HCT116 (cell line): ENCODE measurements around the gene FAM151B. TPM values are rescaled to one million over a fixed set of nuclear protein-coding genes. Genes with fewer than 3 reads are reported as not detected.

Experiments used
- ATAC-seq: fragments of 200-7000 bp; cut with Tn5 transposase; 2 replicates; pipeline ENCODE4 v1.9.1; 2020; ENCODE audit warnings: mild to moderate bottlenecking, moderate library complexity
- BruUV-seq: library from RNA; stranded (reverse); fragments of 400-500 nt; replicated peaks from 2 replicates; lab custom pipeline; 2021; lab: Mats Ljungman, UMichigan
- CTCF ChIA-PET: fragments of 300-600 bp; sonication (Branson Sonifier 250); formaldehyde crosslinking; loops from one replicate; lab custom pipeline; 2021; ENCODE audit warnings: antibody characterized with exemption; lab: Charles Lee
- POLR2A ChIA-PET: fragments of 300-600, 350-600 bp; sonication (Branson Sonifier 250); formaldehyde crosslinking; loops from one replicate; lab custom pipeline; 2021; ENCODE audit warnings: antibody characterized with exemption; lab: Charles Lee
- RAD21 ChIA-PET, 2 experiments: fragments of 300-600 bp; sonication (Branson Sonifier 250); formaldehyde crosslinking; loops; one replicate each; lab custom pipeline; 2023; ENCODE audit warnings: low total read pairs in 2 of 2; ENCODE audit not compliant: uncharacterized antibody in 2 of 2, unreplicated experiment in 2 of 2, low non-redundant PET in 1 of 2; lab: Charles Lee
- DNase-seq: peaks from one replicate; pipeline ENCODE4 v3.0.0-alpha.2; 2010; ENCODE audit warnings: low read depth, low spot score
- H2AFZ ChIP-seq: fragments of 200-600 bp; shearing (Covaris generic), sonication (generic); 2 replicates; pipeline ENCODE4 v1.6.1; 2017; ENCODE audit warnings: low read depth, mixed run types, mixed read lengths, antibody characterized with exemption, low read length; ENCODE audit not compliant: poor library complexity, severe bottlenecking
- H3K27ac ChIP-seq: 2 replicates; pipeline ENCODE4 v1.5.1; 2012; ENCODE audit warnings: low read depth, low read length
- H3K27me3 ChIP-seq: fragments of 200-600 bp; sonication (generic); 2 replicates; pipeline ENCODE4 v1.6.1; 2016; ENCODE audit warnings: mixed run types, low read length, mixed read lengths; ENCODE audit not compliant: insufficient read depth
- H3K36me3 ChIP-seq, 2 experiments: fragments of 200-500 bp in 1 of 2; fragments of 200-600 bp in 1 of 2; sonication (Bioruptor generic) in 1 of 2; sonication (generic) in 1 of 2; 2 replicates each; pipeline versions ENCODE4 v1.5.1 to v1.6.1; 2014 to 2016; ENCODE audit warnings: low read length in 2 of 2, inconsistent platforms in 1 of 2, mixed read lengths in 1 of 2, mixed run types in 1 of 2; ENCODE audit not compliant: insufficient read depth in 2 of 2, control insufficient read depth in 1 of 2
- H3K4me1 ChIP-seq, 2 experiments: fragments of 200-600 bp in 1 of 2; sonication (generic) in 1 of 2; 2 replicates each; pipeline versions ENCODE4 v1.5.1 to v1.6.1; 2012 to 2017; ENCODE audit warnings: low read length in 2 of 2, inconsistent platforms in 1 of 2, mild to moderate bottlenecking in 1 of 2, mixed read lengths in 1 of 2, mixed run types in 1 of 2, moderate library complexity in 1 of 2; ENCODE audit not compliant: insufficient read depth in 2 of 2, control insufficient read depth in 1 of 2
- H3K4me2 ChIP-seq: fragments of 200-600 bp; sonication (generic); 2 replicates; pipeline ENCODE4 v1.6.1; 2017; ENCODE audit warnings: mixed run types, low read length, mixed read lengths
- H3K4me3 ChIP-seq, 2 experiments: fragments of 200-600 bp in 1 of 2; sonication (generic) in 1 of 2; replicated peaks in 1 of 2; 2 replicates each; pipeline ENCODE4 v1.5.1; 2011 to 2016; ENCODE audit warnings: low read length in 2 of 2, control low read depth in 1 of 2, low read depth in 1 of 2, mild to moderate bottlenecking in 1 of 2, mixed read lengths in 1 of 2, mixed run types in 1 of 2
- H3K79me2 ChIP-seq: fragments of 200-600 bp; sonication (generic); 2 replicates; pipeline ENCODE4 v1.6.1; 2017; ENCODE audit warnings: mild to moderate bottlenecking, mixed run types, low read length, moderate library complexity, mixed read lengths; ENCODE audit not compliant: insufficient read depth
- H3K9ac ChIP-seq: fragments of 200-600 bp; sonication (generic); 2 replicates; pipeline ENCODE4 v1.6.1; 2016; ENCODE audit warnings: low read length, mixed read lengths
- H3K9me2 ChIP-seq: fragments of 200-600 bp; sonication (generic), shearing (Covaris generic); 2 replicates; pipeline ENCODE4 v1.6.1; 2017; ENCODE audit warnings: mixed run types, mild to moderate bottlenecking, moderate library complexity; ENCODE audit not compliant: insufficient read depth
- H3K9me3 ChIP-seq, 2 experiments: fragments of 200-500 bp in 1 of 2; fragments of 200-600 bp in 1 of 2; sonication (Bioruptor generic) in 1 of 2; sonication (generic) in 1 of 2; 2 replicates each; pipeline ENCODE4 v1.6.1; 2014 to 2017; ENCODE audit warnings: low read length in 2 of 2, mixed read lengths in 2 of 2, inconsistent platforms in 1 of 2, low read depth in 1 of 2, mild to moderate bottlenecking in 1 of 2, mixed run types in 1 of 2, moderate library complexity in 1 of 2; ENCODE audit not compliant: control insufficient read depth in 1 of 2, insufficient read depth in 1 of 2
- H4K20me1 ChIP-seq: fragments of 200-600 bp; sonication (generic), shearing (Covaris generic); 2 replicates; pipeline ENCODE4 v1.6.1; 2017; ENCODE audit warnings: mixed run types, mild to moderate bottlenecking, moderate library complexity; ENCODE audit not compliant: insufficient read depth
- CBX3 ChIP-seq: IDR thresholded peaks from 2 replicates; pipeline ENCODE4 v1.6.1; 2012; ENCODE audit warnings: low read depth
- EGR1 ChIP-seq: IDR thresholded peaks from 2 replicates; pipeline ENCODE4 v1.6.1; 2012; ENCODE audit warnings: low read depth
- ELF1 ChIP-seq: IDR thresholded peaks from 2 replicates; pipeline ENCODE4 v1.6.1; 2012; ENCODE audit warnings: low read depth, borderline replicate concordance
- JUND ChIP-seq: IDR thresholded peaks from 2 replicates; pipeline ENCODE4 v1.6.1; 2012
- POLR2AphosphoS5 ChIP-seq: IDR thresholded peaks from 2 replicates; pipeline ENCODE4 v1.6.1; 2011; ENCODE audit warnings: mild to moderate bottlenecking, low read depth, low read length, moderate library complexity
- SIN3A ChIP-seq: IDR thresholded peaks from 2 replicates; pipeline ENCODE4 v1.6.1; 2012; ENCODE audit warnings: low read depth
- SRF ChIP-seq: IDR thresholded peaks from 2 replicates; pipeline ENCODE4 v1.6.1; 2012; ENCODE audit warnings: low read depth
- YY1 ChIP-seq: IDR thresholded peaks from 2 replicates; pipeline ENCODE4 v1.6.1; 2011; ENCODE audit warnings: low read length, low read depth, moderate library complexity, mild to moderate bottlenecking; ENCODE audit not compliant: insufficient replicate concordance; ENCODE audit errors: extremely low read depth
- ZFX ChIP-seq: fragments of 450-650 bp; IDR thresholded peaks from 2 replicates; pipeline ENCODE4 v1.6.1; 2017
- intact Hi-C: fragments of 100-400 bp; cut with micrococcal nuclease; formaldehyde crosslinking; loops from 2 replicates; pipeline ENCODE4 v1.10.0; 2022
- total RNA-seq: library from RNA; stranded (reverse); gene quantifications from one replicate; pipeline ENCODE4 v1.2.1, GENCODE V29; 2021; ENCODE audit not compliant: unreplicated experiment
- TF ChIP-seq, protein P1 (sequence below), 3 experiments: fragments of 200-600 bp in 1 of 3; sonication (generic) in 1 of 3; IDR thresholded peaks in 2 of 3; conservative IDR thresholded peaks in 1 of 3; 2 replicates each; pipeline ENCODE4 v1.5.1; 2012 to 2017; ENCODE audit warnings: low read depth in 2 of 3, low read length in 2 of 3, antibody characterized with exemption in 1 of 3, borderline replicate concordance in 1 of 3, control low read depth in 1 of 3, mild to moderate bottlenecking in 1 of 3, mixed read lengths in 1 of 3, mixed run types in 1 of 3, moderate library complexity in 1 of 3; ENCODE audit not compliant: insufficient read depth in 1 of 3
- TF ChIP-seq, protein P2 (sequence below): IDR thresholded peaks from 2 replicates; pipeline ENCODE4 v1.6.1; 2011; ENCODE audit warnings: mild to moderate bottlenecking, low read length, moderate library complexity; ENCODE audit not compliant: insufficient replicate concordance; ENCODE audit errors: extremely low read depth

FAM151B gene
- total RNA-seq, 1 experiment from 2014 or later, result 1.2 TPM

DNA sequence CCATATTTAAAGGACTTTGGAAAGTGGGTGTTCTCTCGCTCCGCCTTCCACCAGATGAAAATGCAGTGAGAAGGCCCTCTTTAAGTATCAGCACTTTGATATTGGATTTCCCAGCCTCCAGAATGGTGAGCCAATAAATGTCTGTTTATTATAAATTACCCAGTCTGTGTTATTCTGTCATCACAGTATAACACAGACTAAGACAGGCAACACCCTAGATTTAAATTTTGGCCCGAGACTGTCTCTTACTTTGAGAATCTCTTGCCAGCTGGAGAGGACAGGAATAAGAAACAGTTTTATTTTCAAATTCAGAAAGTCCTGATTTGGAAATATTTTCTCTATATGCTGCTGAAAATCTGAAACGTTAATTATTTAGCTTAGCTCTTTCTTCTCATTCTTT is 21.5 kb downstream of the FAM151B start:
- no peaks in the 10 kb centered on the region for H4K20me1 ChIP-seq
- intact Hi-C loops, result no loop called here
- no TSS peak for BruUV-seq
- H3K4me3 ChIP-seq, result no peak overlapping the region
- ChIA-PET RAD21 (no interaction called here), CTCF (no interaction called here), POLR2A (no interaction called here)
- no peaks in the 10 kb centered on the region for H3K27me3 ChIP-seq
- H3K79me2 ChIP-seq, result no peaks in the 10 kb centered on the region
- DNase-seq, result no peak
- H3K9me2 ChIP-seq, result no peaks in the 10 kb centered on the region
- H2AFZ ChIP-seq, result no peak overlapping the region
- ATAC-seq, result no peak
- H3K9me3 ChIP-seq, result no peaks in the 10 kb centered on the region
- no peaks in the 10 kb centered on the region for H3K4me1 ChIP-seq
- no peak overlapping the region for H3K27ac ChIP-seq
- no peaks in the 10 kb centered on the region for H3K36me3 ChIP-seq
- H3K4me2 ChIP-seq, result no peak overlapping the region
- TF ChIP-seq, protein P1, sequence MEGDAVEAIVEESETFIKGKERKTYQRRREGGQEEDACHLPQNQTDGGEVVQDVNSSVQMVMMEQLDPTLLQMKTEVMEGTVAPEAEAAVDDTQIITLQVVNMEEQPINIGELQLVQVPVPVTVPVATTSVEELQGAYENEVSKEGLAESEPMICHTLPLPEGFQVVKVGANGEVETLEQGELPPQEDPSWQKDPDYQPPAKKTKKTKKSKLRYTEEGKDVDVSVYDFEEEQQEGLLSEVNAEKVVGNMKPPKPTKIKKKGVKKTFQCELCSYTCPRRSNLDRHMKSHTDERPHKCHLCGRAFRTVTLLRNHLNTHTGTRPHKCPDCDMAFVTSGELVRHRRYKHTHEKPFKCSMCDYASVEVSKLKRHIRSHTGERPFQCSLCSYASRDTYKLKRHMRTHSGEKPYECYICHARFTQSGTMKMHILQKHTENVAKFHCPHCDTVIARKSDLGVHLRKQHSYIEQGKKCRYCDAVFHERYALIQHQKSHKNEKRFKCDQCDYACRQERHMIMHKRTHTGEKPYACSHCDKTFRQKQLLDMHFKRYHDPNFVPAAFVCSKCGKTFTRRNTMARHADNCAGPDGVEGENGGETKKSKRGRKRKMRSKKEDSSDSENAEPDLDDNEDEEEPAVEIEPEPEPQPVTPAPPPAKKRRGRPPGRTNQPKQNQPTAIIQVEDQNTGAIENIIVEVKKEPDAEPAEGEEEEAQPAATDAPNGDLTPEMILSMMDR (IDR thresholded peaks at IDR 0.05 in 2 of 3, conservative IDR thresholded peaks at IDR 0.05 in 1 of 3; ENCODE audit: borderline replicate concordance in 1 of 3, insufficient read depth in 1 of 3, low read depth in 2 of 3, low read length in 2 of 3), result no peak
- TF ChIP-seq CBX3 (no peak), EGR1 (no peak), SRF (no peak), YY1 (no peak), JUND (no peak), SIN3A (no peak), POLR2AphosphoS5 (no peak), ZFX (no peak), ELF1 (no peak)
- TF ChIP-seq, protein P2, sequence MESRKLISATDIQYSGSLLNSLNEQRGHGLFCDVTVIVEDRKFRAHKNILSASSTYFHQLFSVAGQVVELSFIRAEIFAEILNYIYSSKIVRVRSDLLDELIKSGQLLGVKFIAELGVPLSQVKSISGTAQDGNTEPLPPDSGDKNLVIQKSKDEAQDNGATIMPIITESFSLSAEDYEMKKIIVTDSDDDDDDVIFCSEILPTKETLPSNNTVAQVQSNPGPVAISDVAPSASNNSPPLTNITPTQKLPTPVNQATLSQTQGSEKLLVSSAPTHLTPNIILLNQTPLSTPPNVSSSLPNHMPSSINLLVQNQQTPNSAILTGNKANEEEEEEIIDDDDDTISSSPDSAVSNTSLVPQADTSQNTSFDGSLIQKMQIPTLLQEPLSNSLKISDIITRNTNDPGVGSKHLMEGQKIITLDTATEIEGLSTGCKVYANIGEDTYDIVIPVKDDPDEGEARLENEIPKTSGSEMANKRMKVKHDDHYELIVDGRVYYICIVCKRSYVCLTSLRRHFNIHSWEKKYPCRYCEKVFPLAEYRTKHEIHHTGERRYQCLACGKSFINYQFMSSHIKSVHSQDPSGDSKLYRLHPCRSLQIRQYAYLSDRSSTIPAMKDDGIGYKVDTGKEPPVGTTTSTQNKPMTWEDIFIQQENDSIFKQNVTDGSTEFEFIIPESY, result no peak
- H3K9ac ChIP-seq, result no peak overlapping the region
